ENCODE measurements around the gene OR6X1.

GRCh38 chr11:123770712-123771111, 16.4 kb upstream of the OR6X1 start:
- TF ChIP-seq CTCF (IDR thresholded peaks at IDR 0.05) (no peak), POLR2A (IDR thresholded peaks at IDR 0.05) (no peak)
